H9 (cell line): ENCODE data around the gene C13orf46. TPM values are rescaled to one million over a fixed set of nuclear protein-coding genes. Genes with fewer than 3 reads are reported as not detected.
A peak's percentile ranks its signal among the peaks of the same experiment; 100 is the strongest.

Experiments
- DNase-seq: peaks from one replicate; pipeline ENCODE4 v3.0.0-alpha.2; 2017
- H2AFZ ChIP-seq: one replicate; pipeline ENCODE4 v1.6.1; 2013; ENCODE audit warnings: mild to moderate bottlenecking, low read length, control low read depth, moderate library complexity
- H2AK5ac ChIP-seq: 2 replicates; pipeline ENCODE4 v1.6.1; 2013; ENCODE audit warnings: low read length, control low read depth, mixed read lengths; ENCODE audit not compliant: insufficient read length
- H2BK120ac ChIP-seq: one replicate; pipeline ENCODE4 v1.6.1; 2013; ENCODE audit warnings: low read depth, mild to moderate bottlenecking, low read length, control low read depth, inconsistent platforms; ENCODE audit not compliant: poor library complexity, severe bottlenecking
- H2BK12ac ChIP-seq: 2 replicates; pipeline ENCODE4 v1.6.1; 2013; ENCODE audit warnings: low read length, control low read depth, mixed read lengths, low read depth; ENCODE audit not compliant: insufficient read length
- H2BK15ac ChIP-seq: 2 replicates; pipeline ENCODE4 v1.6.1; 2013; ENCODE audit warnings: low read depth, low read length, control low read depth
- H2BK20ac ChIP-seq: one replicate; pipeline ENCODE4 v1.6.1; 2013; ENCODE audit warnings: low read depth, mild to moderate bottlenecking, low read length, control low read depth, inconsistent platforms; ENCODE audit not compliant: poor library complexity, severe bottlenecking
- H2BK5ac ChIP-seq: 2 replicates; pipeline ENCODE4 v1.6.1; 2013; ENCODE audit warnings: low read length, control low read depth, mixed read lengths; ENCODE audit not compliant: insufficient read length
- H3K14ac ChIP-seq: 2 replicates; pipeline ENCODE4 v1.6.1; 2013; ENCODE audit warnings: low read length, control low read depth; ENCODE audit not compliant: insufficient read depth
- H3K18ac ChIP-seq: 2 replicates; pipeline ENCODE4 v1.6.1; 2013; ENCODE audit warnings: low read depth, mild to moderate bottlenecking, mixed read lengths, low read length, control low read depth; ENCODE audit not compliant: insufficient read length
- H3K23ac ChIP-seq: 2 replicates; pipeline ENCODE4 v1.6.1; 2013; ENCODE audit warnings: low read length, control low read depth, mixed read lengths, low read depth; ENCODE audit not compliant: insufficient read length
- H3K23me2 ChIP-seq: 2 replicates; pipeline ENCODE4 v1.6.1; 2013; ENCODE audit warnings: low read depth, mild to moderate bottlenecking, mixed read lengths, low read length, control low read depth; ENCODE audit not compliant: insufficient read length, poor library complexity, severe bottlenecking
- H3K27ac ChIP-seq: 2 replicates; pipeline ENCODE4 v1.5.1; 2013; ENCODE audit warnings: low read length, control low read depth, mixed read lengths, low read depth; ENCODE audit not compliant: insufficient read length
- H3K27me3 ChIP-seq: 2 replicates; pipeline ENCODE4 v1.6.1; 2013; ENCODE audit warnings: low read length, control low read depth, inconsistent platforms; ENCODE audit not compliant: insufficient read depth
- H3K4ac ChIP-seq: 2 replicates; pipeline ENCODE4 v1.6.1; 2013; ENCODE audit warnings: low read depth, mild to moderate bottlenecking, control low read depth, inconsistent platforms, low read length, moderate library complexity
- H3K4me1 ChIP-seq: 2 replicates; pipeline ENCODE4 v1.6.1; 2013; ENCODE audit warnings: low read length, control low read depth, inconsistent platforms; ENCODE audit not compliant: insufficient read depth
- H3K4me2 ChIP-seq: 2 replicates; pipeline ENCODE4 v1.6.1; 2013; ENCODE audit warnings: low read length, control low read depth, mixed read lengths; ENCODE audit not compliant: insufficient read length, insufficient read depth
- H3K56ac ChIP-seq: 2 replicates; pipeline ENCODE4 v1.6.1; 2013; ENCODE audit warnings: low read depth, mild to moderate bottlenecking, mixed read lengths, low read length, control low read depth; ENCODE audit not compliant: insufficient read length
- H3K79me1 ChIP-seq: 2 replicates; pipeline ENCODE4 v1.6.1; 2013; ENCODE audit warnings: low read depth, mild to moderate bottlenecking, moderate library complexity, low read length, control low read depth, inconsistent platforms; ENCODE audit not compliant: insufficient read depth, poor library complexity, severe bottlenecking
- H3K79me2 ChIP-seq: 2 replicates; pipeline ENCODE4 v1.6.1; 2013; ENCODE audit warnings: low read length, control low read depth, inconsistent platforms; ENCODE audit not compliant: insufficient read depth
- H3K9ac ChIP-seq: 2 replicates; pipeline ENCODE4 v1.6.1; 2013; ENCODE audit warnings: low read length, control low read depth, mixed read lengths; ENCODE audit not compliant: insufficient read length; ENCODE audit errors: extremely low read depth
- H3K9me3 ChIP-seq: one replicate; pipeline ENCODE4 v1.6.1; 2013; ENCODE audit warnings: low read depth, low read length, inconsistent platforms; ENCODE audit not compliant: control insufficient read depth
- H3T11ph ChIP-seq: one replicate; pipeline ENCODE4 v1.6.1; 2013; ENCODE audit warnings: mild to moderate bottlenecking, low read length, control low read depth, inconsistent platforms
- H4K20me1 ChIP-seq: one replicate; pipeline ENCODE4 v1.6.1; 2013; ENCODE audit not compliant: control insufficient read depth, insufficient read length, insufficient read depth
- H4K5ac ChIP-seq: 2 replicates; pipeline ENCODE4 v1.6.1; 2013; ENCODE audit warnings: low read depth, mild to moderate bottlenecking, mixed read lengths, low read length, control low read depth; ENCODE audit not compliant: insufficient read length
- H4K8ac ChIP-seq: replicated peaks from 2 replicates; pipeline ENCODE4 v1.6.1; 2013; ENCODE audit warnings: low read length, control low read depth, mixed read lengths, low read depth; ENCODE audit not compliant: insufficient read length
- H4K91ac ChIP-seq: 2 replicates; pipeline ENCODE4 v1.6.1; 2013; ENCODE audit warnings: low read depth, mild to moderate bottlenecking, moderate library complexity, mixed read lengths, low read length, control low read depth; ENCODE audit not compliant: insufficient read length
- H3K27ac Mint-ChIP-seq, 3 experiments: 2 replicates in 2 of 3; 3 replicates in 1 of 3; pipeline ENCODE4 v1.8.0; 2020 to 2021; ENCODE audit warnings: mixed read lengths in 3 of 3, mild to moderate bottlenecking in 1 of 3, moderate library complexity in 1 of 3
- H3K27me3 Mint-ChIP-seq: 2 replicates; pipeline ENCODE4 v1.8.0; 2021; ENCODE audit warnings: low read depth, mild to moderate bottlenecking, moderate library complexity, mixed read lengths
- H3K36me3 Mint-ChIP-seq, 3 experiments: 2 replicates in 2 of 3; 3 replicates in 1 of 3; pipeline ENCODE4 v1.8.0; 2020 to 2021; ENCODE audit warnings: low read depth in 3 of 3, mixed read lengths in 3 of 3; ENCODE audit not compliant: insufficient read depth in 1 of 3
- H3K4me1 Mint-ChIP-seq, 2 experiments: 2 replicates each; pipeline ENCODE4 v1.8.0; 2020; ENCODE audit warnings: mixed read lengths in 2 of 2
- H3K4me3 Mint-ChIP-seq, 2 experiments: 2 replicates in 1 of 2; 3 replicates in 1 of 2; pipeline ENCODE4 v1.8.0; 2020 to 2021; ENCODE audit warnings: mild to moderate bottlenecking in 2 of 2, mixed read lengths in 2 of 2, moderate library complexity in 1 of 2
- H3K9me3 Mint-ChIP-seq, 2 experiments: 2 replicates in 1 of 2; 3 replicates in 1 of 2; pipeline ENCODE4 v1.8.0; 2020; ENCODE audit warnings: mild to moderate bottlenecking in 2 of 2, mixed read lengths in 2 of 2, moderate library complexity in 1 of 2
- WGBS: extraction: QIAGEN DNeasy Blood & Tissue Kit; methylation state at CpG from one replicate; pipeline ENCODE4 v1.1.7; 2013; ENCODE audit warnings: missing lambda C conversion rate, low lambda C conversion rate, mixed read lengths; ENCODE audit not compliant: insufficient read length; ENCODE audit errors: extremely low coverage; 5-methylcytosine and 5-hydroxymethylcytosine counted together
- total RNA-seq: library from RNA; stranded (reverse); gene quantifications from 2 replicates; pipeline ENCODE4 v1.2.1, GENCODE V29; 2021
- TF ChIP-seq, protein P1 (sequence below): fragments of 200-600 bp; sonication (generic); conservative IDR thresholded peaks from 3 replicates; pipeline ENCODE4 v1.8.0; 2021; ENCODE audit warnings: antibody characterized with exemption, mild to moderate bottlenecking

C13orf46 gene
- total RNA-seq, 1 experiment from 2014 or later = 0.55 TPM

DNA sequence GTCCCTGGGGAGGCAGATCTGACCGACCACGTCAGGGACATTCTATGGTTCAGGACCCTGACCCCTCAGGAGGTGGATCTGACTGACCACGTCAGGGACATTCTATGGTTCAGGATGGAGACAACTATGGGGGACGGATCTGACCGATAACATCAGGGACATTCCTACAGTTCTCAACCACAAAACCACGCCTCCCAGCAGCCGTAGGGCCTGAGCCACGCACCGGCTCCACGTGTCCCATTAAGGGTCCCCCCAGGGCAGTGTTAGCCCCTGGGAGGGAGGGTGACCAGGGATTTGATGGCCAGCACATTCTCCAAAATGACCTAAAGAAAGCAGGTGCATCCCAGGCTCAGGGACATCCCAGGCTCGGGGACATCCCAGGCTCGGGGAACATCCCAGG is 49.0 kb upstream of the C13orf46 start:
- peaks cover 3 to 36% of the 10 kb centered on the region in 2 experiments; a peak in 3 of 4 replicates for H3K4me1 Mint-ChIP-seq
- H3K4me3 Mint-ChIP-seq = no peak overlapping the region
- Histone ChIP-seq H3K18ac (no peak overlapping the region), H3K4me1 (no peaks in the 10 kb centered on the region; the same call in 1 of the 2 replicates), H3K79me1 (no peaks in the 10 kb centered on the region), H3T11ph (no peak overlapping the region), H3K9ac (no peak overlapping the region), H3K4me2 (no peak overlapping the region), H2BK5ac (no peak overlapping the region), H4K5ac (no peak overlapping the region), H3K27ac (no peak overlapping the region), H3K23ac (no peak overlapping the region), H2BK20ac (no peak overlapping the region), H4K91ac (no peak overlapping the region), H4K20me1 (no peaks in the 10 kb centered on the region), H3K79me2 (no peaks in the 10 kb centered on the region), H2AFZ (no peak overlapping the region), H3K23me2 (no peaks in the 10 kb centered on the region), H2BK12ac (no peak overlapping the region), H2AK5ac (no peak overlapping the region), H2BK120ac (no peak overlapping the region), H2BK15ac (no peak overlapping the region), H3K4ac (no peak overlapping the region), H4K8ac (no peak overlapping the region), H3K14ac (no peak overlapping the region), H3K9me3 (no peaks in the 10 kb centered on the region), H3K56ac (no peak overlapping the region), H3K27me3 (no peaks in the 10 kb centered on the region)
- no peak for DNase-seq
- H3K9me3 Mint-ChIP-seq = no peaks in the 10 kb centered on the region
- TF ChIP-seq, protein P1, sequence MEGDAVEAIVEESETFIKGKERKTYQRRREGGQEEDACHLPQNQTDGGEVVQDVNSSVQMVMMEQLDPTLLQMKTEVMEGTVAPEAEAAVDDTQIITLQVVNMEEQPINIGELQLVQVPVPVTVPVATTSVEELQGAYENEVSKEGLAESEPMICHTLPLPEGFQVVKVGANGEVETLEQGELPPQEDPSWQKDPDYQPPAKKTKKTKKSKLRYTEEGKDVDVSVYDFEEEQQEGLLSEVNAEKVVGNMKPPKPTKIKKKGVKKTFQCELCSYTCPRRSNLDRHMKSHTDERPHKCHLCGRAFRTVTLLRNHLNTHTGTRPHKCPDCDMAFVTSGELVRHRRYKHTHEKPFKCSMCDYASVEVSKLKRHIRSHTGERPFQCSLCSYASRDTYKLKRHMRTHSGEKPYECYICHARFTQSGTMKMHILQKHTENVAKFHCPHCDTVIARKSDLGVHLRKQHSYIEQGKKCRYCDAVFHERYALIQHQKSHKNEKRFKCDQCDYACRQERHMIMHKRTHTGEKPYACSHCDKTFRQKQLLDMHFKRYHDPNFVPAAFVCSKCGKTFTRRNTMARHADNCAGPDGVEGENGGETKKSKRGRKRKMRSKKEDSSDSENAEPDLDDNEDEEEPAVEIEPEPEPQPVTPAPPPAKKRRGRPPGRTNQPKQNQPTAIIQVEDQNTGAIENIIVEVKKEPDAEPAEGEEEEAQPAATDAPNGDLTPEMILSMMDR = no peak
- H3K27me3 Mint-ChIP-seq = no peaks in the 10 kb centered on the region
- peaks cover 0 to 14% (median 2%) of the 10 kb centered on the region in 3 experiments; a peak in 4 of 7 replicates for H3K36me3 Mint-ChIP-seq
- WGBS = no CpG with 5 or more reads among the region's 12 CpGs
- peak overlapping the region in 1 of 3 experiments; percentile 70; a peak in 1 of 7 replicates for H3K27ac Mint-ChIP-seq
